GM21360 (cell line): ENCODE data around the gene ZNF699.
A peak's percentile ranks its signal among the peaks of the same experiment; 100 is the strongest.
"Not testable (repeated sequence)": the region's sequence is repeated elsewhere in the genome, so short reads cannot be mapped to it uniquely, and the experiment has no call there.

ENCODE experiments used
- ATAC-seq: cut with Tn5 transposase; IDR thresholded peaks from one replicate; pipeline ENCODE4 v1.9.1; 2021; ENCODE audit warnings: mild to moderate bottlenecking, moderate library complexity; ENCODE audit not compliant: unreplicated experiment

The ZNF699 gene

DNA sequence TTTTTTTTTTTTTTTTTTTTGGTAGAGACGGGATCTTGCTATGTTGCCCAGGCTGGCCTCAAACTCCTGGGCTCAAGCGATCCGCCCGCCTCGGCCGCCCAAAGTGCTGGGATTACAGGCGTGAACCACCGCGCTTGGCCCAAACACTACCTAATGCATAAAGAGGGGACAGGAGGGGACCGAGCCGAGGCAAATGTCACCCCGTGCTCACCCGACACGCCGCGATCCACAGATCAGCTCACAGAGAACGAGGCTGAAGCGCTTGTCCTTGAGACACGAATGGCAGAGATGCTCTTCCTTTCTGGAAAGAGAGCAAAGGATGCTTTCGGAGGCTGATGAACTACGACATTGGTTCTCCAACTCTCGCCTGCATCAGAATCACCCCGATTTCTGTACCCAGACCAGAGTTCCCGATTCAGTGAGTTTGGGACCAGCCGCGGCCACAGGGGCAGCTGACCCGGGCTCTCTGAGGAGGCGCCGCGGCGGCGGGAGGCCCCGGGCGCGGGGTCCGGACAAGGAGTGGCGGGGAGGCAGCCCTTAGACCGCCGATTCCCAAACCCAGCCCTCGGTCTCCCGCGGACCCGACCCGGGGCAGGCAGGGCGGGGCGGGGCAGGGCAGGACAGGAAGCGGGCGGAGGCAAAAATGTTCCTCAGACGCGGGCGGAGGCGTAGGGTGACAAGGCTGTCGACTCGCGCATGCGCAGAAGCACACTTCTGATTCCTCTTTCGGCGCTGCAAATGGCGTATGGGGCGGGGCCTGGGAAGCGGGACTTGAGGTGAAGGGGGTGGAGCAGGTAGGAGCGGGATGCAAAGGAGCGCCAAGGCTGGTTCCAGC lies at the start of gene ZNF699:
Gene ZNF699, minus strand, starts transcription at position 700 of the 835 bp plus-strand sequence. CDS start 4,719 bp downstream, outside the sequence.
- peak; percentile 88 for ATAC-seq

DNA sequence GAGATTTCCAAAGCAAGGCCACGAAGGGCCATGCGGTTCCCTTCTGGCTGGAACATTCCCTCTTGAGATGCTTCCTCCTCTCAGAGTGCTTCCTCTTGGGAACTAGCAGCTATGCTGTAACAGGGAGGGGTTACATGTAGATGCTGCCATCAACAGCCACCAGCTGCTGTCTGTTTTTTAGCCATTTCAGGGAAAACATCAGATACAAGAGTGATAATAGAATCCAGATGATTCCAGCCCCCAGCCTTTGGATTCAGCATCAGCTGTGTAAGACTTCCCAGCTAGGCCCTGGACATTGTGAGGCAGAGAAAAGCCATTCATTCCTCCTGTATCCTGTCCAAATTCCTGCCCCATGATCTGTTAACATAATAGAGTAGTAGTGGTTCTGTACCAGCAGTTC lies 45.0 kb upstream of the ZNF699 start:
- ATAC-seq = no peak

DNA sequence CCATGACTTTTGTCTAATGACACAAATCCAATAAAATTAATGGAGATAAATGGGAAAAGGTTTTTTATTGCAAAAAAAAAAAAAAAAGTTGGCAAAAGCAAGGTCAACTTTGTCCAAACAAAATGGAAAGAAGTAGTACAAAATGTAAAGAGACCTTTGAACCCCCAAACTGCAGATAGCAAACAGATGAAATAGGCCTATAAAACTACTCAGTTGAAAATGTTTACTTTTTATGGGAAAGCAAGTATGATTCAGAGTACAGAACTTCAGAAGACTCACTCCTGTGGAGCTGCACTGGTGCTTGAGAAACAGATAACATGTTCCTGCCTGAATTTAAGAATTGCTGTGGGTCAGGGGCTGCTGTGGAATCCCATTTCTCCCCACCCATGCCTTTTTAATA lies 43.4 kb upstream of the ZNF699 start:
- ATAC-seq = no peak

DNA sequence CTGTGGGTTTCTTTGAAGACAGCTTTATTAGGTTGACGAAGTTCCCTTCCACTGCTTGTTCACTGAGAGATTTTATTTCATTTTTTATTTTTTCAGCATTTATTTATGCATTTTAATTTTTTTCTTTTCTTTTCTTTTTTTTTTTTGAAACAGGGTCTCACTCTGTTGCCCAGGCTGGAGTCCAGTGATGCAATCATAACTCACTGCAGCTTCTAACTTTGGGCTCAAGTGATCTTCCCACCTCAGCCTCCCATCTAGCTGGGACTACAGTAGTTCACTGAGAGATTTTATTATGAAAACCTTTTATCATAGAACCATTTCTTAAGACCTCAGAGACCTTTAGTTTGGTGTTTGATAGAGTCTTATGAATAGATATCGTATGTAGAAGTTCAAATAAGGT lies 42.9 kb upstream of the ZNF699 start:
- ATAC-seq = no peak

GRCh38 chr19:9348671-9349070 lies 39.0 kb upstream of the ZNF699 start:
- ATAC-seq = no peak

- no peak for ATAC-seq
Observed at GRCh38 chr19:9348253-9348652, 38.6 kb upstream of the ZNF699 start.

GRCh38 chr19:9345005-9345404 lies 35.4 kb upstream of the ZNF699 start:
- ATAC-seq = no peak

DNA sequence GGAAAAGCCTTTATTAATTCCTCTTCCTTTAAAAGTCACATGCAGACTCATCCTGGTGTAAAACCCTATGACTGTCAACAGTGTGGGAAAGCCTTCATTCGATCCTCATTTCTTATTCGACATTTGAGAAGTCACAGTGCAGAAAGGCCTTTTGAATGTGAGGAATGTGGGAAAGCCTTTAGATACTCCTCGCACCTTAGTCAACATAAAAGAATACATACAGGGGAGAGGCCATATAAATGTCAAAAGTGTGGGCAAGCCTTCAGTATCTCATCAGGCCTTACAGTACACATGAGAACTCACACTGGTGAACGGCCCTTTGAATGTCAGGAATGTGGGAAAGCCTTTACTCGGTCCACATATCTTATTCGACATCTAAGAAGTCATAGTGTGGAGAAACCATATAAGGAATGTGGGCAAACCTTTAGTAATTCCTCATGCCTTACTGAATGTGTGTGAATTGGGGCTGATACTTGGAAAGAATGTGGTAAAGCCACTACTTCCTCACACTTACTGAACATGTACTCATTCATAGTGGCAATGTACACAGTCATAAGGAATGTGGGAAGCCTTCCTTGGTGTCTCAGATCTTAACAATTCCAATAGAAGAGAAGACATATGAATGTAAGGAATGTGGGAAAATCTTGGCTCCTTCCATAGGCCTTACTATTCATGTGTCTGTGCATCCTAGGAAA lies 33.1 kb upstream of the ZNF699 start:
- ATAC-seq = no peak

- ATAC-seq = no peak
Observed at GRCh38 chr19:9329999-9330398, 20.4 kb upstream of the ZNF699 start.

- no peak for ATAC-seq
Observed at GRCh38 chr19:9324584-9324962, 14.9 kb upstream of the ZNF699 start.

DNA sequence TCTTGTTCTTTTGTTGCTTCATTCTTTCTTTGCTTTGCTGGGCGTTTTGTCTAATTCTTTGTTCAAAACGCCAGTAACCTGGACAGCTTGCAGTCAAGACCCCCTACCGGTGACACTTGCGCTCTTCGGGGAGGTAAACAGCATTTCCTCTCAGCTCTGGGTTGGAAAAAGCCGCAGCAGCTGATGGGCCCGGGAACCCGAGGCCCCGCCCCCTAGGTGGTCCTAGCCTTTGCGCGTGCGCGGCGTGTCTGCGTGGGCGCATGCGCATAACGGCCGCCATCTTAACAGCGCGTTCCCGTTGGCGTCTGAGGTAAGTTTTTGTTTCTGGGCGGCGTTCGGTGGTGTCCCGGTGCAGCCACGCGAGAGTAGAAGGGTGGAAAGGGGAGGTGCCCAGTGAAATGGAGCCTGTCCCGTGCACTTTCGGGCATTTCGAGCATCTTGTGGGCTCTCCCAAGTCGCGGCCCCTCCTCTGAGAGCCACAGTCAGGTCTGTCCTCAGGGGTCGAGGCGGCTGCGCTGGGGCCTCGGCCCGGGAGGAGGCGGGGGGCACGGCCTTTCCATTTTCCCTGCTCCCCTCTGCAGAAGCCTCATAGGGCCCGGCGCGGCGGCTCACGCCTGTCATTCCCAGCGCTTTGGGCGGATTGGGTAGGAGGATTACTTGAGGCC lies 14.4 kb upstream of the ZNF699 start, which contains the start of gene ZNF559:
Gene ZNF559, plus strand, starts transcription at position 261 of the 665 bp plus-strand sequence. CDS start 14,371 bp downstream, outside the sequence.
- ATAC-seq = peak; percentile 95

GRCh38 chr19:9323557-9323918 lies 13.9 kb upstream of the ZNF699 start:
- ATAC-seq = peak; percentile 34

- not testable (repeated sequence) for ATAC-seq
Observed at GRCh38 chr19:9322201-9322600, 12.6 kb upstream of the ZNF699 start.

GRCh38 chr19:9321756-9322155 lies 12.1 kb upstream of the ZNF699 start:
- ATAC-seq = not testable (repeated sequence)

- ATAC-seq = no peak
Observed at GRCh38 chr19:9321338-9321737, 11.7 kb upstream of the ZNF699 start.

DNA sequence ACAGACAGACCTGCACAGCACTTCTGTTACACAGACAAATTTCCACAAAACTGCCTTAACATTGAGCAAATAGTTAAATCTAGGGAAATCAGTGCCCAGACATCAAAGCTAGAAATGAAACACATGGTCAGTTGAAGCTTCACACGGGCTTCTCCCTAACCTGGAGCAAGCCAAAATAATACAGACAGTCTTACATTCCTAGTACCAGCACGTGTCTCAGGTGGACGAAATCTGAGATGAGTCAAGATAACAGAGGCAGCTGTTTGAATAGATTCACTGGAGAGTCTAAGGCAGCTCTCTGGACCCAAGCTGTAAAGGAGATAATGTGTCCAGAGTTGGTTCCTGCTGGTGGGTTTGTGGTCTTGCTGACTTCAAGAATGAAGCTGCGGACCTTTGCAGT lies 4.1 kb upstream of the ZNF699 start:
- no peak for ATAC-seq

- ATAC-seq = peak; percentile 52
Observed at GRCh38 chr19:9309974-9310446, 372 bp upstream of the ZNF699 start.

DNA sequence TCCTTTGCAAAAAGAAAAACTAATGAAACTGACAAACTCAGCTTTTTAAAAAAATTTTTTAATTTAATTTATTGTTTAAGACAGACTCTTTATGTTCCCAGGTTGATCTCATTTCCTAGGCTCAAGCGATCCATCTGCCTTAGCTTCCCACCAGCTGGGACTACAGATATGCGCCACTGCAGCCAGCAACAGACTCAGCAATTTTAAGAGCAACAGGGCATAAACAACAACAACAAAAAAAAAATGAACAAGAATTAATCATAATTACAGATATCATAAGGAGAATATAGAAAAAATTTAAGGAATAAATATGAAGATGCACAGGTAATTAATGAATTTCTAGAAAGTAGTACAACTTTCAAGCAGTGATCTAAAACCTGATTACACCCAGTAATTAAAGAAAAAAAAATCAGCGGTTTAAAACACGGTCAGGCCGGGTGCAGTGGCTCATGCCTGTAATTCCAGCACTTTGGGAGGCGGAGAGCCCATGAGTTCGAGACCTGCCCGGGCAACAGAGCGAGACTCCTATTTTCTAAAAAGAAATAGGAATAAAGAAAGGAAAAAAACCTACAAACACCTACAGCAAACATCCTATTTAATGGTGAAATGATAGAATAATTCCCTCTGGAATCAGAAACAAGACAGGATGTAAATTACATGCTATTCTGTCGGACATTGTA lies 1.4 kb downstream of the ZNF699 start:
- ATAC-seq = no peak

DNA sequence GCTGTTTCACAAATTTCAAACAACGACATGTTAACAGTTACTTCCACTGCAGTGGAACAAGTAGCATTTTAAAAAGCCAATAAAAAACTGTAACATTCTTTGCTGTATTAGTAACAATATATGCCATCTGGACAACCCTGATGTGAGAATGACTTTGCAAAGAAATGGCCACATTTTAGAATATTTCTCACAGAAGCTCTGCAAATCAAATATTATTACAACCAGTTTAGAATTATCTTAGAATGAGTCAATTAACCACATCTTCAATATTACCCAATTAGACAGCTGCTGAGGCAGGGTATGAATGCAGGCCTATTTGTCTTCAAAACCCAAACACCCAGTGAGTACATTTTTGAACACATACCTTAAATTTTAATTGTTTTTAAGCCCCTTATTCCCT lies 3.2 kb downstream of the ZNF699 start:
- ATAC-seq = no peak

GRCh38 chr19:9296336-9296735 lies 13.3 kb downstream of the ZNF699 start:
- no peak for ATAC-seq

- no peak for ATAC-seq
Observed at GRCh38 chr19:9295411-9295849, 14.2 kb downstream of the ZNF699 start.
